Muscle layer of duodenum (tissue), 2 donors: ENCODE results near the gene APOBEC3C.
A peak's percentile ranks its signal among the peaks of the same experiment; 100 is the strongest.
"Not testable (repeated sequence)": the region's sequence is repeated elsewhere in the genome, so short reads cannot be mapped to it uniquely, and the experiment has no call there.

ENCODE experiments used
- H3K27ac ChIP-seq: one replicate; pipeline ENCODE4 v1.7.0; 2013; ENCODE audit warnings: mild to moderate bottlenecking, low read length
- H3K27me3 ChIP-seq: one replicate; pipeline ENCODE4 v1.7.0; 2013; ENCODE audit warnings: low read depth, mild to moderate bottlenecking, control low read depth, low read length
- H3K36me3 ChIP-seq, 2 donors: one replicate each; pipeline ENCODE4 v1.7.0; 2013; ENCODE audit warnings: low read length in 2 of 2, control low read depth in 1 of 2, mild to moderate bottlenecking in 1 of 2; ENCODE audit not compliant: insufficient read depth in 2 of 2, control insufficient read depth in 1 of 2
- H3K4me1 ChIP-seq, 2 donors: one replicate each; pipeline ENCODE4 v1.7.0; 2013; ENCODE audit warnings: low read length in 2 of 2, mild to moderate bottlenecking in 2 of 2, control low read depth in 1 of 2, moderate library complexity in 1 of 2; ENCODE audit not compliant: insufficient read depth in 2 of 2, control insufficient read depth in 1 of 2
- H3K4me3 ChIP-seq, 2 donors: one replicate each; pipeline ENCODE4 v1.7.0; 2013; ENCODE audit warnings: low read length in 2 of 2, low read depth in 1 of 2, mild to moderate bottlenecking in 1 of 2
- H3K9me3 ChIP-seq, 2 donors: one replicate each; pipeline ENCODE4 v1.7.0; 2013; ENCODE audit warnings: low read length in 2 of 2, control low read depth in 1 of 2, mild to moderate bottlenecking in 1 of 2; ENCODE audit not compliant: control insufficient read depth in 1 of 2
- donor health status: healthy.

The APOBEC3C gene

GRCh38 chr22:39028281-39028680 is 14.2 kb downstream of the APOBEC3C start:
- Histone ChIP-seq H3K27me3 (no peaks in the 10 kb centered on the region), H3K4me1 (no peaks in the 10 kb centered on the region), H3K4me3 (no peak overlapping the region), H3K9me3 (no peaks in the 10 kb centered on the region), H3K27ac (no peak overlapping the region), H3K36me3 (peaks cover 4 to 10% of the 10 kb centered on the region in 2 donors)

GRCh38 chr22:39029227-39029626 is 15.2 kb downstream of the APOBEC3C start:
- no peak overlapping the region for H3K4me3 ChIP-seq
- no peaks in the 10 kb centered on the region for H3K9me3 ChIP-seq
- H3K27me3 ChIP-seq = no peaks in the 10 kb centered on the region
- H3K27ac ChIP-seq = no peak overlapping the region
- H3K4me1 ChIP-seq = no peaks in the 10 kb centered on the region
- peaks cover 0 to 4% of the 10 kb centered on the region in 2 donors for H3K36me3 ChIP-seq

GRCh38 chr22:39030705-39031104 is 16.6 kb downstream of the APOBEC3C start:
- Histone ChIP-seq H3K36me3 (no peaks in the 10 kb centered on the region), H3K4me3 (no peak overlapping the region), H3K27me3 (no peaks in the 10 kb centered on the region), H3K4me1 (no peaks in the 10 kb centered on the region), H3K27ac (no peak overlapping the region), H3K9me3 (no peaks in the 10 kb centered on the region)

- H3K4me1 ChIP-seq, H3K36me3 ChIP-seq, H3K27ac ChIP-seq, H3K4me3 ChIP-seq, H3K9me3 ChIP-seq, H3K27me3 ChIP-seq: not testable (repeated sequence)
These were observed 17.6 kb downstream of the APOBEC3C start for GRCh38 chr22:39031434-39032295.

- not testable (repeated sequence) for H3K4me3 ChIP-seq, H3K27me3 ChIP-seq, H3K27ac ChIP-seq, H3K9me3 ChIP-seq, H3K36me3 ChIP-seq, H3K4me1 ChIP-seq
These were observed 23.0 kb downstream of the APOBEC3C start for GRCh38 chr22:39037071-39037470.

GRCh38 chr22:39039306-39040126 is 25.5 kb downstream of the APOBEC3C start:
- H3K4me1 ChIP-seq = peaks cover 0 to 10% of the 10 kb centered on the region in 2 donors
- no peaks in the 10 kb centered on the region for H3K36me3 ChIP-seq
- H3K27me3 ChIP-seq = no peaks in the 10 kb centered on the region
- peak overlapping the region in 1 of 2 donors; percentile 60 for H3K4me3 ChIP-seq
- no peak overlapping the region for H3K27ac ChIP-seq
- H3K9me3 ChIP-seq = no peaks in the 10 kb centered on the region

- not testable (repeated sequence) for H3K27ac ChIP-seq, H3K9me3 ChIP-seq, H3K4me1 ChIP-seq, H3K27me3 ChIP-seq, H3K36me3 ChIP-seq
- peak overlapping the region in 1 of 2 donors; percentile 60 for H3K4me3 ChIP-seq
These were observed 26.1 kb downstream of the APOBEC3C start for GRCh38 chr22:39040155-39040537.

- H3K27me3 ChIP-seq, H3K4me1 ChIP-seq, H3K9me3 ChIP-seq, H3K36me3 ChIP-seq: not testable (repeated sequence)
- H3K27ac ChIP-seq = peak within 1 kb of the TSS; percentile 60
- H3K4me3 ChIP-seq = peak within 1 kb of the TSS; percentile 60 to 66
These were observed 26.7 kb downstream of the APOBEC3C start, which contains the start of gene APOBEC3F for GRCh38 chr22:39040538-39041296. Gene APOBEC3F (plus strand): TSS chr22:39040864. CDS start chr22:39040961, 97 bp downstream.

- Histone ChIP-seq H3K4me3 (no peak overlapping the region), H3K27ac (no peak overlapping the region), H3K4me1 (peaks cover 0 to 10% of the 10 kb centered on the region in 2 donors), H3K36me3 (no peaks in the 10 kb centered on the region), H3K9me3 (no peaks in the 10 kb centered on the region), H3K27me3 (no peaks in the 10 kb centered on the region)
These were observed 27.9 kb downstream of the APOBEC3C start for GRCh38 chr22:39041908-39042307.

GRCh38 chr22:39043063-39043462 is 29.0 kb downstream of the APOBEC3C start:
- not testable (repeated sequence) for H3K36me3 ChIP-seq, H3K9me3 ChIP-seq, H3K27me3 ChIP-seq, H3K4me3 ChIP-seq, H3K4me1 ChIP-seq, H3K27ac ChIP-seq

- not testable (repeated sequence) for H3K27ac ChIP-seq, H3K4me3 ChIP-seq, H3K27me3 ChIP-seq, H3K36me3 ChIP-seq, H3K9me3 ChIP-seq, H3K4me1 ChIP-seq
These were observed 31.1 kb downstream of the APOBEC3C start for GRCh38 chr22:39045136-39045535.
